Ascending aorta (tissue), 2 donors: Measurements from ENCODE around the gene GPX7. TPM values are rescaled to one million over a fixed set of nuclear protein-coding genes. Genes with fewer than 3 reads are reported as not detected.

ENCODE experiments used
- DNase-seq, 2 donors: peaks; one replicate each; pipeline ENCODE4 v3.0.0-alpha.2; 2019; ENCODE audit warnings: low spot score in 2 of 2
- H3K27ac ChIP-seq, 2 donors: fragments of 200-600 bp; sonication (generic); one replicate each; pipeline ENCODE4 v1.5.1; 2016 to 2017; ENCODE audit warnings: mild to moderate bottlenecking in 1 of 2
- H3K27me3 ChIP-seq: fragments of 200-600 bp; sonication (generic); one replicate; pipeline ENCODE4 v1.5.1; 2017
- H3K36me3 ChIP-seq, 2 donors: fragments of 200-600 bp; sonication (generic); one replicate each; pipeline ENCODE4 v1.5.1; 2016
- H3K4me1 ChIP-seq, 2 donors: fragments of 200-600 bp; sonication (generic); one replicate each; pipeline ENCODE4 v1.5.1; 2016 to 2017; ENCODE audit warnings: mild to moderate bottlenecking in 1 of 2
- H3K4me3 ChIP-seq, 2 donors: fragments of 200-600 bp; sonication (generic); one replicate each; pipeline ENCODE4 v1.5.1; 2016 to 2017; ENCODE audit warnings: mild to moderate bottlenecking in 1 of 2
- H3K9me3 ChIP-seq, 2 donors: fragments of 200-600 bp; sonication (generic); one replicate each; pipeline ENCODE4 v1.5.1; 2016
- CTCF ChIP-seq, 3 experiments: fragments of 200-600 bp in 2 of 3; fragments of 450-650 bp in 1 of 3; sonication (generic) in 2 of 3; IDR thresholded peaks; one replicate each; pipeline ENCODE4 v1.5.1; 2016 to 2019; ENCODE audit warnings: antibody characterized with exemption in 3 of 3, mild to moderate bottlenecking in 1 of 3, moderate library complexity in 1 of 3
- intact Hi-C: fragments of 100-400 bp; cut with DNase I; formaldehyde crosslinking; loops from one replicate; pipeline ENCODE4 v1.15.1; 2023
- total RNA-seq: library from RNA; depleted of rRNA; stranded (reverse); fragments of >200 nt; gene quantifications from one replicate; pipeline ENCODE4 v1.1.0, GENCODE V29; 2016

The GPX7 gene
- total RNA-seq, 1 donor from 2014 or later = 6.3 TPM

- no peak for DNase-seq
- no peak for TF ChIP-seq CTCF (IDR thresholded peaks at IDR 0.05)
- Histone ChIP-seq H3K27ac (no peak overlapping the region), H3K36me3 (no peaks in the 10 kb centered on the region), H3K27me3 (no peaks in the 10 kb centered on the region), H3K4me1 (peaks cover 4 to 5% of the 10 kb centered on the region in 2 donors), H3K4me3 (no peak overlapping the region), H3K9me3 (no peaks in the 10 kb centered on the region)
- intact Hi-C loops = loop anchor here (5.0 to 10.0 kb wide), 2 partner anchors 412 to 770 kb away; partner anchors contain the start of genes LRP8 and ZFYVE9
These were observed 47.4 kb upstream of the GPX7 start for GRCh38 chr1:52554756-52555155.

GRCh38 chr1:52556641-52557360 is 45.4 kb upstream of the GPX7 start:
- intact Hi-C loops = loop anchor here (10.0 kb wide), 1 partner anchor 768 kb away; the partner anchor contains the start of gene LRP8
- H3K27me3 ChIP-seq = no peaks in the 10 kb centered on the region
- no peak for TF ChIP-seq CTCF (IDR thresholded peaks at IDR 0.05)
- peaks cover 1 to 4% of the 10 kb centered on the region in 2 donors for H3K4me1 ChIP-seq
- no peaks in the 10 kb centered on the region for H3K36me3 ChIP-seq
- H3K27ac ChIP-seq = no peak overlapping the region
- DNase-seq = no peak
- H3K9me3 ChIP-seq = no peaks in the 10 kb centered on the region
- no peak overlapping the region for H3K4me3 ChIP-seq

GRCh38 chr1:52558941-52559340 is 43.2 kb upstream of the GPX7 start:
- no peak for TF ChIP-seq CTCF (IDR thresholded peaks at IDR 0.05)
- peaks cover 0 to 2% of the 10 kb centered on the region in 2 donors for H3K4me1 ChIP-seq
- H3K27me3 ChIP-seq = no peaks in the 10 kb centered on the region
- no peak overlapping the region for H3K4me3 ChIP-seq
- H3K9me3 ChIP-seq = no peaks in the 10 kb centered on the region
- intact Hi-C loops = loop anchor here (10.0 kb wide), 1 partner anchor 766 kb away; the partner anchor contains the start of gene LRP8
- H3K36me3 ChIP-seq = no peaks in the 10 kb centered on the region
- no peak for DNase-seq
- no peak overlapping the region for H3K27ac ChIP-seq

- no peak for TF ChIP-seq CTCF (IDR thresholded peaks at IDR 0.05)
- Histone ChIP-seq H3K36me3 (no peaks in the 10 kb centered on the region), H3K27ac (no peak overlapping the region), H3K4me1 (no peaks in the 10 kb centered on the region), H3K4me3 (no peak overlapping the region), H3K9me3 (no peaks in the 10 kb centered on the region), H3K27me3 (no peaks in the 10 kb centered on the region)
- no peak for DNase-seq
- intact Hi-C loops = loop anchor here (10.0 kb wide), 1 partner anchor 765 kb away; the partner anchor contains the start of gene LRP8
These were observed 42.3 kb upstream of the GPX7 start for GRCh38 chr1:52559875-52560274.

GRCh38 chr1:52562766-52563165 is 39.4 kb upstream of the GPX7 start:
- Histone ChIP-seq H3K4me3 (no peak overlapping the region), H3K27ac (no peak overlapping the region), H3K9me3 (no peaks in the 10 kb centered on the region), H3K36me3 (no peaks in the 10 kb centered on the region), H3K4me1 (no peaks in the 10 kb centered on the region), H3K27me3 (no peaks in the 10 kb centered on the region)
- intact Hi-C loops = no loop called here
- no peak for DNase-seq
- TF ChIP-seq CTCF (IDR thresholded peaks at IDR 0.05) = no peak
